PFSK-1 (cell line): ENCODE data around the gene FASN.

ENCODE experiments used
- FOXP2 ChIP-seq: optimal IDR thresholded peaks from 2 replicates; pipeline ENCODE3; 2011; ENCODE audit warnings: borderline replicate concordance, control low read depth, inconsistent platforms; ENCODE audit not compliant: insufficient read depth; ENCODE audit errors: extremely low read length, extremely low read depth
- POLR2AphosphoS5 ChIP-seq: IDR thresholded peaks from 2 replicates; pipeline ENCODE4 v1.6.1; 2012; ENCODE audit warnings: low read depth, mild to moderate bottlenecking, control low read depth, low read length, moderate library complexity
- SIN3A ChIP-seq: IDR thresholded peaks from 2 replicates; pipeline ENCODE4 v1.6.1; 2012; ENCODE audit warnings: mild to moderate bottlenecking, low read length, moderate library complexity, borderline replicate concordance; ENCODE audit not compliant: insufficient read depth
- TAF1 ChIP-seq: IDR thresholded peaks from 2 replicates; pipeline ENCODE4 v1.6.1; 2012; ENCODE audit warnings: low read length, control low read depth, borderline replicate concordance; ENCODE audit not compliant: insufficient read depth
- TF ChIP-seq, protein P1 (sequence below), 2 experiments: IDR thresholded peaks; 2 replicates each; pipeline versions ENCODE4 v1.6.1 to v1.8.0; 2011 to 2012; ENCODE audit warnings: low read depth in 2 of 2, low read length in 2 of 2, control low read depth in 1 of 2, inconsistent platforms in 1 of 2, mild to moderate bottlenecking in 1 of 2, moderate library complexity in 1 of 2; ENCODE audit not compliant: insufficient read depth in 1 of 2

Gene FASN

GRCh38 chr17:82036634-82037091 is 61.4 kb downstream of the FASN start:
- no peak for TF ChIP-seq FOXP2
- no peak for TF ChIP-seq POLR2AphosphoS5
- TF ChIP-seq, protein P1, sequence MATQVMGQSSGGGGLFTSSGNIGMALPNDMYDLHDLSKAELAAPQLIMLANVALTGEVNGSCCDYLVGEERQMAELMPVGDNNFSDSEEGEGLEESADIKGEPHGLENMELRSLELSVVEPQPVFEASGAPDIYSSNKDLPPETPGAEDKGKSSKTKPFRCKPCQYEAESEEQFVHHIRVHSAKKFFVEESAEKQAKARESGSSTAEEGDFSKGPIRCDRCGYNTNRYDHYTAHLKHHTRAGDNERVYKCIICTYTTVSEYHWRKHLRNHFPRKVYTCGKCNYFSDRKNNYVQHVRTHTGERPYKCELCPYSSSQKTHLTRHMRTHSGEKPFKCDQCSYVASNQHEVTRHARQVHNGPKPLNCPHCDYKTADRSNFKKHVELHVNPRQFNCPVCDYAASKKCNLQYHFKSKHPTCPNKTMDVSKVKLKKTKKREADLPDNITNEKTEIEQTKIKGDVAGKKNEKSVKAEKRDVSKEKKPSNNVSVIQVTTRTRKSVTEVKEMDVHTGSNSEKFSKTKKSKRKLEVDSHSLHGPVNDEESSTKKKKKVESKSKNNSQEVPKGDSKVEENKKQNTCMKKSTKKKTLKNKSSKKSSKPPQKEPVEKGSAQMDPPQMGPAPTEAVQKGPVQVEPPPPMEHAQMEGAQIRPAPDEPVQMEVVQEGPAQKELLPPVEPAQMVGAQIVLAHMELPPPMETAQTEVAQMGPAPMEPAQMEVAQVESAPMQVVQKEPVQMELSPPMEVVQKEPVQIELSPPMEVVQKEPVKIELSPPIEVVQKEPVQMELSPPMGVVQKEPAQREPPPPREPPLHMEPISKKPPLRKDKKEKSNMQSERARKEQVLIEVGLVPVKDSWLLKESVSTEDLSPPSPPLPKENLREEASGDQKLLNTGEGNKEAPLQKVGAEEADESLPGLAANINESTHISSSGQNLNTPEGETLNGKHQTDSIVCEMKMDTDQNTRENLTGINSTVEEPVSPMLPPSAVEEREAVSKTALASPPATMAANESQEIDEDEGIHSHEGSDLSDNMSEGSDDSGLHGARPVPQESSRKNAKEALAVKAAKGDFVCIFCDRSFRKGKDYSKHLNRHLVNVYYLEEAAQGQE (IDR thresholded peaks at IDR 0.05; ENCODE audit: insufficient read depth in 1 of 2, low read depth in 2 of 2, low read length in 2 of 2), result no peak
- TF ChIP-seq SIN3A, result no peak
- no peak for TF ChIP-seq TAF1

DNA sequence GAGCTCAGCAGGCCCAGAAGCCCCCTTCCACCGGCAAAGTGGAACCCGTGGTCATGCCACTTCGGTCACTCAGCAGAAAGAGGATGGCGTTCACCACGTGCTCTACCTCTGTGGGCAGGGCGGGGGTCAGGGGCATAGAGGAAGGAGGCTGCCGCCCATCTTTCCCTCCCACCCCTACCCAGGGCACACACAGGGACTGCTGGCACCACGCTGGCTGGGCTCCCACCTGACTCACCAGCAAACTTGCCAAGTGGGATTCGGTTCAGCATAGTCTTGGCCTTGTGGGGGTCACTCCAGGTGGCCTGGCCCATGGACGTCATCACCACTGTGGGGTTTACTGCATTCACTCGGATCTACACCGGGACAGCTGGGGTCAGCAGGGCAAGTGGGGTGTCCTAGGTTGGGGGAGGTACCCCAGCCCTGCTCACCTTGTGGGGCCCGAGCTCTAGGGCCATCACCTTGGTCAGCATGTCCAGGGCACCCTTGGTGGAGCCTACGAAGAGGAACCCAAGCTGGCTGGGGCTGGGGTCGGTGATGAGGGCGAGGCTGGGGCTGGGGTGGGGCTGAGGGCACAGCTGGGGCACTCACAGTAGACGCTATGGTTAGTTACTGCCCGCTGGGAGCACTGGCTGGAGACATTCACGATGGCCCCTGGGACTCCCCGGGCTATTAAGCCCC is 61.9 kb downstream of the FASN start:
- TF ChIP-seq FOXP2 (no peak), TAF1 (no peak), SIN3A (no peak)
- TF ChIP-seq, protein P1 (IDR thresholded peaks at IDR 0.05; ENCODE audit: insufficient read depth in 1 of 2, low read depth in 2 of 2, low read length in 2 of 2), result no peak

DNA sequence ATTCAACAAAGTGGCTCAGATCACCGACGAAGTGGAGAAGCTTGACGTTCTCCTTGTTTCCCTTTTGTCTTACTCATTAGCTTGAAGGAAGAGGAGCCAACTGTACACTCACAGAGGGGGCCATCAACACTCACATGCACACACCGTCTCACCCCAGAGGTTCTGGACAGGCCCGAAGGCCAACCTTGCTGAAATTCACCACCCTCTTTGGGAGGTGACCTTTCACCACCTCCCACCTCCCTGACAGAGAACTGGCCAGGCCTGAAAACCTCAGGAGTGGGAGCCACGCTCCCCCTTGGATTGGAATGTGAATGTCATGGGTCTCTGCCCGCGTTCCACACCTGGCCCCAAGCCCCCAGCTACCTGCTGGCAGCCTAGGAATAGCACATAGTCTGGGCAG is 62.5 kb downstream of the FASN start:
- no peak for TF ChIP-seq FOXP2
- no peak for TF ChIP-seq SIN3A
- TF ChIP-seq, protein P1 (IDR thresholded peaks at IDR 0.05; ENCODE audit: insufficient read depth in 1 of 2, low read depth in 2 of 2, low read length in 2 of 2), result no peak

- TF ChIP-seq, protein P1 (IDR thresholded peaks at IDR 0.05; ENCODE audit: insufficient read depth in 1 of 2, low read depth in 2 of 2, low read length in 2 of 2), result no peak
- TF ChIP-seq POLR2AphosphoS5, result peak; percentile 33; the same call in 1 of the 2 replicates
Measured at GRCh38 chr17:82034371-82035011, 63.5 kb downstream of the FASN start.
